ENCODE measurements around the gene LRFN2.

The LRFN2 gene

DNA sequence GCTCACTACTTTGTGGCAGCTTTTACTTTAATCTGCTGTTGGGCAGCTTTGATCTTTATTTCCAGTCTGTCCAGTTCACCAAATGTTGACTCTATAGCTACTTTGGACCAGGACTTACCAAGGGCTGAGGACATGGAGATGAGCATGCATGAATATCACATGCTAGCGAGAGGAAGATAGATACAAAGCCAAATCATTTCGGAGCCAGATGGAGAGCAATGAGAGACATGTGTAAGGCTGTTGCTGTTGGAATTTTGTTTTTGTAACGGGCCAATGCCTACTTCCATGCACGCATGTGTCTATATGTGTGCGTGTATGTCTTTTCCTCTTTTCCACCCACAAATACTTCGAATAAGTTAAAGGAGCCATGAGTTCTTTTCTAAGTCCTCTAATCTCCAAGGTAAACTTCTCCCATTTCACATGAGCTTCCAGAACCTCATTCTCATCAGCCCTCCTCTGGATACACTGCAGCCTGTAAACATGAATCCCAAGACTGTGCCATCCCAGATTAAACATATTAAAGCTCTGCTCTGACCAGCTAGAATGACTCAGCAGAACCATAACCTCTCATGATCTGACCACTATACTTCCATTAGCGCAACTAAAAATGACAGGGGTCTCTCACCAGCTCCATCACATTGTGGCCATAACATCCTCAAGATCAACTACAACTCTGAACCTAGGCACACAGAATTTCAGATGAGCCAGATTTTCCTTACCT is 160.7 kb downstream of the LRFN2 start:
- no peak for DNase-seq

DNA sequence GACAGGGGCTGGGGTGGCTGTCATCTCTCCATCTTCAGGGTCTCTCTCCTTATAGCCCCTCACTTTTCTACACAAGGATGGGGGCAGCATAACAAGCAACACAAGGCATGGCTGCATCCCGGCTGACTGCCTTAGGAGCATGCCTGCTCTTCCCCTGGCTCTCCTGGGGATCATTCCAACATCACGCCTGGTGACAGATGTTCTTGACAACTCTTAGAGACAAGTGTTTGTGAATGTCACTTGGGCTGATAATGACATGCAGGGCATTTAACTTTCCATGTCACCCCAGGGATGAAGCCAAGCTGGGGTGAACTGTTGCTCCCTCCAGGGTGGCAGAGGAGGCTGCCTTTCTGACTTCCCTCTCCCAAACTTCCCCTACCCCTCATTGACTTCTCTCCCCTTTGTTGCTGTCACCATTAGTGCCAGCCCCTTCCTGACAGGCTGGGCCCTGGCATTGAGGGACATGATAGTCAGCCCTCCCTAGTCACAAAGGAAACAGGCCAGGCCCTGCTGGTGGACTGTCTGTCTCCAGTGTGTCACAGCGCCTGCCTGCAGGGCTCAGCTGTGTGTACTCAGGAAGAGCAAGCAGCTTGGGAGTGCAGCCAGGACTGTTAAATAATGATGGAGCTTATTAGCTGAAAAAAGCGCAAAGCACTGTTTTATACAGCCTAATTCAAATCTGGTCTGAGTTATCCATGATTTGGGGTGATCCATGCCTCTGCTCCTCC is 161.8 kb downstream of the LRFN2 start:
- DNase-seq = no peak

- no peak for DNase-seq
Observed at GRCh38 chr6:40422046-40422445, 165.1 kb downstream of the LRFN2 start.

DNA sequence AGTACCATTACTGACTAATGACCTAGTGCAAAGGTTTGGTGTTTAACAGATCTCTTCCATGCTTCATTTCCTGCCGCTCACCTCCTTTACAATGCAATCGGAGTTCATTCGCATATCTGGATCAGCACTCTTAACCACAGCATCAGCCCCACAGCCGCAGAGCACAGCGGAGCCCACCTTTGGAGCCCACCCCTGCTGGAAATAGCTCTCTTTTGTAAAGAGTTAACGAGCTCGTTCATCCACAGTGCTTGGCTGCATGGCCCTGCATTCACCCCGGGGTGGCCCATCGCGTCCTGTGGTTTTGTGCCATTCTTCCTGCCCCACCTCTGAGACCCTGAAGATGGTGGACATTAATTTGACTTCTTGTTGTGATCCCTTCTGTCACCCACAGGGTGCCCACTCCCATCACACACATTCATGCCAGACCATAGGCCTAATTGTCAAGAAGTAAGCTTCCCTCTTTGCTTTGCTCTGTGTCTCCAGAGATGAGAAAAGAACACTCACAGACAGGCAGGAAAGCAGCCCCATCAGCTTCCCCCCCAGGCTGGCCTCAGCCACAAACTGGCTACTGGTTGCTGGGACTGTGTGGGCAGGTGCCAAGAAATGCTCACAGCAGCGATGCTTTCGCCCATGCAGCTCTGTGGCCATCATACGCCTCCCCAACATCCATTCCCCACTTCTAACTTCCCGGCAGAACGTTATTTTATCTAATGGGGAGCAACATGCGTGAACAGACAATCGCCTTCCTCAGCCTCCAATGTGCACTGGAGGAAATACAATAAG is 167.0 kb downstream of the LRFN2 start:
- DNase-seq = no peak

GRCh38 chr6:40419377-40419776 is 167.8 kb downstream of the LRFN2 start:
- DNase-seq = no peak

GRCh38 chr6:40417031-40417430 is 170.1 kb downstream of the LRFN2 start:
- DNase-seq = no peak

DNA sequence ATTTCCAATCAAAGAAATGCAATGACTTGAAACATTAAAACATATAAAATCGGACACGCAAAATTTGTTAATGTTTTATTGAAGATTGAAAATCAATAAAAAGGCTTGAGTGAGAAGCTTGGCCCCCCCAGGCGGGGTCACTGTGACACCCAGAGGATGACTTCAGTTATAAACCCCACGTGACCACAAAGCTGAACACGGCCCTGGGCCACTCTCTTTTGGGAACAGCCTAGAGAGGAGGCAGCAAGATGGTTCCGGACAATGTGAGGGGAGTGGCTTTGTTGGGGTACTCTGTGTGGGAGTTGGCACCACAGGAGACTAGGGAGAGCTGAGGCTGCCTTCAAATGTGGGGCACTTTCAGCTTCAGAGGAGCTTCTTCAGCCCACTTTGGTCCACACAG is 172.5 kb downstream of the LRFN2 start:
- DNase-seq = no peak

DNA sequence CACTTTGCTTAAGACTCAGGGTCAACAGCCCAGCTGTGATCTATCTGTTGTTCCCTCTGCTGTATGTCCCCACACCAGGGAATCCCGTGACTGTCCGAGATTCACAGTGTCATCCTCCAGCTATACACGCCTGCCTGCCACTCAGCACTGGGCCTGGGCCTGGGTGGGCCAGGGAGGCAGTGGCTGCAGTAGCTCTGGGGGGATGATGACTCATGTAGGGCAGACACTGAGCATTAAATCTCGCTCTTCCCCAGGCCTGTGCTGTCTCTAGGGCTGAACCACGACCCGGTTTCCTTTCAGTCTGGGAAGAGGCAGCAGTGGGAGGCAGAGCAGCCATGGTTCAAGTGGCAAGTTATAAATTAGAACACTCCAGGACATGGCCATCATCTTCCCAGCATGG is 173.9 kb downstream of the LRFN2 start:
- DNase-seq = no peak

- no peak for DNase-seq
Observed at GRCh38 chr6:40411881-40412280, 175.3 kb downstream of the LRFN2 start.

- no peak for DNase-seq
Observed at GRCh38 chr6:40410821-40411220, 176.3 kb downstream of the LRFN2 start.

- DNase-seq = peak; percentile 20
Observed at GRCh38 chr6:40409716-40410397, 177.3 kb downstream of the LRFN2 start.

DNA sequence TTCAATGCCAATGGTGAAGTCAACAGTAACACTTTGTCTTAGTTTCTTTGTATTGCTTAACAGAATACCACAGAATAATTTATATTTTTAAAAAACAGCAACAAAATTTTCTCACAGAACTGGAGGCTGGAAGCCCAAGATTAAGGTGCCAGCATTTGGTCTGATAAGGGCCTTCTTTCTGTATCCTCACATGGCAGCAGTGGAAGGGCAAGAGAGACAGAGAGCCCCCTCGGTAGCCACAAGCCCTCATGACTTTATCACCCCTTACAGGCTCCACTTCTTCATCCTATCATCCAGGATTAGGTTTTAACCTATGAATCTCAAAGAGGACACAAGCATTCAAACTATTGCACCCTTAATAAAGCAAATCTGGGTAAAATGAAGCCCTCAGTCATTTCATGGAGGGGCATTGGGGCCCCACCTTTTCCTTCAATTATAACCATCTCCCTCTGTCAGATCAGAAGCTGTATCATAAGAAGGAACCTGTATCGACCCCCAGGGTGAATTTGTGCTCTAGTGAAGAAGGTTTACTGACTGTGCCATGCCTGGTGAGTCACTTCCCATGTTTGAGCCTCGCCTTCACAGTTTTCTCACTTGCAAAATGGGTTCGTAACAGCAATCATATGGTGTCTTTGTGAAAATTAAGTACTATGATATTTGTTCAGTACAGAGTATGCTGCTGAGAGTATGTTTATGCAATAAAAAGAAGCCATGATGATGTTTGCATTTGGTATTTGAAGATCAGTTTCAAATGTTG is 178.2 kb downstream of the LRFN2 start:
- DNase-seq = no peak

DNA sequence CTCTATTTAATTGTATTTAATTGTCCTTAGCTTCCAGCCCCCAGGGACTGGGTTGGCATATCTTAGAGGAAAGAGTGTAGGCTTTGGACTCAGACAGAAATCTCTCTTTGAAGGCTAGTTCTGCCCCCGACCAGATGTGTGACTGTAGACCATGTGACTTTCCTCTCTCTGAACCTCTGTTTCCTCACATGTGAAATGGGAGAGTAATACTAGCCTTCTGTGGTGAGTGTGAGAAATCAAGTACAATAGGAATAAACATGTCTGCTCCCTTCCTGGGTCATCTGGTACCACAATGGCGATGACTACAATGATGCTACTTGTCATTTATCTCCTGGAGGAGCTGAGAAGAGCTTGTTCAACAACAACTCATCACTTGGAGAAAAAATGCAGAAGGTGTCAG is 179.9 kb downstream of the LRFN2 start:
- no peak for DNase-seq

GRCh38 chr6:40406175-40406574 is 181.0 kb downstream of the LRFN2 start:
- no peak for DNase-seq

DNA sequence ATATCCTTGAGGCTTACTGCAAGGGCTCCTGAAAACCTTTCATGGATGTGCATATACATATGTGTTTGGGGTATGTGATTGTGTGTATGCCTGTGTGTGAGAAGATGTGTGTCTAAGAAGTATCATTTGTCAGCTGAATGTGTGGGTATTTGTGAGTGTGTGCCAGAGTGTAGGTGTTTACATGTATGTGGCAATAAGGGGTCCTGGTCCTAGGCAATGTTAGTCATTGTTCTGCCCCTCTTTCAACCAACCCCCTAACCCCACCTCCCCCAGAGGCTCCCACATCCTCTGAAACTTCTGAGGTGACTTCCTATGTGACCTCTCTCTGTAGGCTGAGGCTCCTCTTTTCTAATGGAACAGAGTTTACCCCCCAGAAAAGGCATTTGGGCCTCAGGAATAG is 186.4 kb downstream of the LRFN2 start:
- DNase-seq = no peak

- no peak for DNase-seq
Observed at GRCh38 chr6:40399888-40400457, 187.2 kb downstream of the LRFN2 start.

GRCh38 chr6:40398810-40399477 is 188.2 kb downstream of the LRFN2 start:
- no peak for DNase-seq

DNA sequence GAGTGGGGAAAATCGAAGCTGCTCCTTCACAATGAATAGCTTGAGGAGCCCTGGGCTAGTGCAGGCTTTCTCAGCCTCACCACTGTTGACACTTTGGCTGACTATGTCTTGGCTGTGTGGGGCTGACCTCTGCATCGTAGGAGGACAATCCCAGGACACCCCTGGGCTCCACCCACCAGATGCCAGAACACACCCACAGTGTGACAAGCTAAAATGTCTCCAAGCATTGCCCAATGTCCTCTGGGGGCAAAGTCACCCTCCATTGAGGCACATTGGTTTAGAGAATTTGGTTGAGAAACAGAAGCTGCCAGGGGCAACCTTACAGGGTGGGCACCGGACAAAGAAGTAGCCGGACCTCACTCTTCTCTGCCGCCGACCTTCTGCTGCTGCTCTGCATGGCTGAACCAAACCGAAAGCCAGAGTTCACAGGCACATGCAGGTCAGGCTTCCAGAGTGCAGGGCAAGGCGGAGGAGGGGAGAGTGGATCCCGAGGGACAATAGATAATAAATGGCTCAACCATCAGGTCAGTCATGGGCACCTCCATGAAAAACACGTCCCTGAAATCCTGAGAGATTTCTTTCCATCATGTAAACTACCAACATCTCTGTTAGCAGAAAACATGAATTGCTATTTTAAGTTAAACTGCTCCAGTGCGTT is 189.0 kb downstream of the LRFN2 start:
- no peak for DNase-seq

DNA sequence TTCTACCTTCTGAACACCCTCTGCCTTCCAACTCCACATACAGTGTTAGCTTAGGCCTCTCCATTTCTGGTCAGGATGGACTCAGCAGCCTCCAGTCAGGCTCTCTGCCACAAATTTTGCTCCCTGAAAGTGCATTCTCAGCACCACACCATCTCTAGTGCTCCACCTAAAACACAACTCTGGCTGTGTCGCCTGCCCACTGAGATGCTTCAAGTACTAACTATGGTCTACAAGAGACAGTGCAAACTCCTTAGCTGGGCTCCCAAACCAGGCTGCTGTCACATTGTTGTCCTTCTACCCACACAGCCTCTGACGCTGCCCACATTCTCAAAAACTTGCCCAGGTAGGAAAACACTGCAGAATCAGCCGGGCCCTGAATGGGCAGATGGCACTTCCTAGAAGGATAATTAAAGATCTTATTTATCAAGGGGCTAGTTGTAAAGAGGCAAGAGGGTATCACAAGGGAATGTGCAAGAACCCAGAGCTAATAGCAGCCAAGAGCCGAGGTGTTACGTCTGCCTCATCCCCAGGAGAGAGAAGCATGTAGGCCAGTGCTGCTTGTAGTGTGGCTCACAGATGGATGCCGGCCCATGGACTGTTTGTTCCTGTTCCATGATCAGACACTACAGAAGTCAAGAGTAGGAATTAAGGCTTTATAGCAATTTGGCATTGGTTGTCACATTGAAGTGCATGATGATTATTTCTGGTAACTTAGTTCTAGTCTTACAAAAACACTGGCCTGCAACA is 189.7 kb downstream of the LRFN2 start:
- no peak for DNase-seq

DNA sequence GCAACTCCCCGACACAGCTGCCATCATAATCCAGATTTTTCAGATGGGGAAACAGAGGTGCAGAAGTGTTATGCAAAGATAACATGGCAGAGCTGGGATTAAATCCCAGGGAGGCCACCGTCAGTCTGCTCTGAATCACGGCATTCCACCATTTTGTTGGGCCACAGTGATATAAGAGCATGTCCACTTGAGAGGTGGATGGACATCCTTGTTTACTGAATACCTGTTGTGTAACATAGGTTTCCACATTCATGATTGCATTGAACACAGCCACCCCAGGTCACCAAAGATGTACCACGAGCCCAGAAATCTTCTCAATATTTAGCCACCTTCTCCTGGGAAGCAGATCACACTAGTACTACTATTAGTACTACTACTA is 191.5 kb downstream of the LRFN2 start:
- DNase-seq = no peak
